ENCODE data around the gene EFNA3.
A peak's percentile ranks its signal among the peaks of the same experiment; 100 is the strongest.

The EFNA3 gene

DNA sequence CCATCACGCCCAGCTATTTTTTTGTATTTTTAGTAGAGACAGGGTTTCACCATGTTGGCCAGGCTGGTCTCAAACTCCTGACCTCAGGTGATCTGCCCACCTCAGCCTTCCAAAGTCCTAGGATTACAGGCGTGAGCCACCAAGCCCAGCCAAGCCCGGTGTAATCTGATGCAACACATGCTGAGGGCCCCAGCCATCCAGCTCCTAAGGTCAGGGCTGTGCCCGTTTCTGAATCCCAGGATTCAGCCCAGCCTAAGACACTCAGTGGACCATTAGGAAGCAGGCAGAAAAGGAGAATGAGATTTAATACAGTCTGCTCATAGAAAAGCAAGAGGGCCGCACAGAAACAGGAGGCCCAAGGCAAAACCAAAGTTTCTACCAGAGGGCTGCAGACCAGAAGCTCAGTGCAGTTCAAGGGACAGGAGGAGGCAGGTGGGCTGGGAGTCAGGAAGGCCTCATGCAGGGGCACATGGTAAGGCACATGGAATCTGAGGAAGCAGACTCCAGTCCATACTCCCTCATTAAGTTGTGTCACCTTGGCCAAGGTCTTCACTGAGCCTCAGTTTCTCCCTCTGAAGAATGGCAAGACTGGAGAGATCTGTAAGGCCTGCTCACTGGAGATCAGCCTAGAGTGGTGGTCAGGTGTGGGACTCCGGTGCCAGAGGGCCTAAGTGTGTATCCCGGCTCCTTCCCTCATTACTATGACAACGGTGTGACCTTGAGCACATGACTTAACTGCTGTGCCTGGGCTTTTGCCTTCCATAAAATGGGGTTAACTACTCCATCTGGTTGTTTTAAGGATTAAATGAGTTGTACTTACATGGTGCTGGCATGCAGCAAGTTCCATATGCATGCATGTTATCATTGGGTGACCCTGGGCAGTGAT, 29.9 kb upstream of the EFNA3 start:
- no peak overlapping the region for H3K4me3 ChIP-seq (ENCODE audit: low read depth, low read length)
- no peak for TF ChIP-seq CTCF (IDR thresholded peaks at IDR 0.05; ENCODE audit: borderline replicate concordance, insufficient read depth, low read depth, low read length)

- H3K4me3 ChIP-seq (ENCODE audit: low read depth, low read length), result peak overlapping the region; percentile 79
- TF ChIP-seq CTCF (IDR thresholded peaks at IDR 0.05; ENCODE audit: borderline replicate concordance, insufficient read depth, low read depth, low read length), result no peak
Observed at GRCh38 chr1:155049651-155050559, 28.7 kb upstream of the EFNA3 start.

- peak within 1 kb of the TSS; percentile 79 for H3K4me3 ChIP-seq (ENCODE audit: low read depth, low read length)
- TF ChIP-seq CTCF (IDR thresholded peaks at IDR 0.05; ENCODE audit: borderline replicate concordance, insufficient read depth, low read depth, low read length), result peak; percentile 97
Observed at GRCh38 chr1:155050560-155051341, 27.9 kb upstream of the EFNA3 start, which contains the start of gene ADAM15. Gene ADAM15, plus strand, starts transcription at chr1:155051316. Its CDS starts 71 bp downstream, at chr1:155051387.

GRCh38 chr1:155051342-155051776, 27.3 kb upstream of the EFNA3 start:
- TF ChIP-seq CTCF (IDR thresholded peaks at IDR 0.05; ENCODE audit: borderline replicate concordance, insufficient read depth, low read depth, low read length), result no peak
- H3K4me3 ChIP-seq (ENCODE audit: low read depth, low read length), result peak overlapping the region; percentile 79

DNA sequence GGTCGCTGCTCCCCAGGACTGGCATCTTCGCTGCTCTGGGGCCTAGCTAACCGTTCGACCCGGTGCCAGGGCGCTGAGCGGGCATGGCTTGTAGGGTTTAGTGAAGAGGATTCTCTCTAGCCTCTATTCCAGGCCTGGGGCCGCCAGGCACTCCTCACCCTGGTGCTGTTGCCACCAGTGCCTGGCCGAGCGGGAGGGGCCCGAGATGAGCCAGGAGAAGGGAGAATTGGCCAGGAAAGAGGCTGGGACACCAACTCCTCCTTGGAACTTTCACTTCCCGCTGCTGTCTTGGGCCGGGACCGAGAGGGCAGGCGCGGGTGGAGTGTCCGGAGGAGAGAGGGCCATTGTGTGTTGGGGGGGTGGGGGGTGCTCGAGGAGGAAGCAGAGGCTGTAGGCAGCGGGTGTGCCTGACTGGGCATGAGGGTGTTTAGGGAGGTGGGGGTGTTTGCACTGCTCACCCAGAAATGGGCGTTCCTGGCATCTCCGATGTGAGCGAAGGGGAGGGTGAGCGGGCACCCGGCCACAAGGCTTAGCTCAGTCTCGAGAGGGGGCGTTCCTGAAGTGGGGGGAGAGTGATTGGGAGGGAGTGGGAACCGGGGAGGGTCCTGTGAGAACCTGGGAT, 26.7 kb upstream of the EFNA3 start:
- no peak for TF ChIP-seq CTCF (IDR thresholded peaks at IDR 0.05; ENCODE audit: borderline replicate concordance, insufficient read depth, low read depth, low read length)
- peak overlapping the region; percentile 79 for H3K4me3 ChIP-seq (ENCODE audit: low read depth, low read length)

All from GM12875 (cell line).